ENCODE data around the gene TMEM51.
A peak's percentile ranks its signal among the peaks of the same experiment; 100 is the strongest.

Gene TMEM51

GRCh38 chr1:15153184-15153841 lies at the start of gene TMEM51:
TSS of gene TMEM51 (plus strand) at chr1:15153747. CDS start at chr1:15215088, 61,341 bp downstream.
- peak; percentile 93 for DNase-seq

GRCh38 chr1:15103906-15104305 lies 49.6 kb upstream of the TMEM51 start:
- DNase-seq = no peak

GRCh38 chr1:15104768-15105167 lies 48.8 kb upstream of the TMEM51 start:
- DNase-seq = no peak

GRCh38 chr1:15106608-15107007 lies 46.9 kb upstream of the TMEM51 start:
- peak; percentile 43 for DNase-seq

- no peak for DNase-seq
Measured at GRCh38 chr1:15107058-15107687, 46.4 kb upstream of the TMEM51 start.

- no peak for DNase-seq
Measured at GRCh38 chr1:15107911-15108310, 45.6 kb upstream of the TMEM51 start.

GRCh38 chr1:15110128-15110866 lies 43.2 kb upstream of the TMEM51 start:
- peak; percentile 28 for DNase-seq

- DNase-seq = peak; percentile 28
Measured at GRCh38 chr1:15110867-15111230, 42.7 kb upstream of the TMEM51 start.

GRCh38 chr1:15113146-15113545 lies 40.4 kb upstream of the TMEM51 start:
- DNase-seq = no peak

- no peak for DNase-seq
Measured at GRCh38 chr1:15114884-15115283, 38.7 kb upstream of the TMEM51 start.

- DNase-seq = no peak
Measured at GRCh38 chr1:15115542-15116330, 37.8 kb upstream of the TMEM51 start.

- no peak for DNase-seq
Measured at GRCh38 chr1:15116966-15117365, 36.6 kb upstream of the TMEM51 start.

GRCh38 chr1:15117671-15118325 lies 35.7 kb upstream of the TMEM51 start:
- no peak for DNase-seq

GRCh38 chr1:15118579-15118978 lies 35.0 kb upstream of the TMEM51 start:
- no peak for DNase-seq

GRCh38 chr1:15120251-15120945 lies 33.1 kb upstream of the TMEM51 start:
- no peak for DNase-seq

GRCh38 chr1:15122331-15122730 lies 31.2 kb upstream of the TMEM51 start:
- no peak for DNase-seq

GRCh38 chr1:15123270-15123669 lies 30.3 kb upstream of the TMEM51 start:
- DNase-seq = no peak

GRCh38 chr1:15123925-15124324 lies 29.6 kb upstream of the TMEM51 start:
- no peak for DNase-seq

- no peak for DNase-seq
Measured at GRCh38 chr1:15124362-15125100, 29.0 kb upstream of the TMEM51 start.

GRCh38 chr1:15125101-15125745 lies 28.3 kb upstream of the TMEM51 start:
- DNase-seq = no peak

GRCh38 chr1:15128077-15128476 lies 25.5 kb upstream of the TMEM51 start:
- no peak for DNase-seq

Data from DMS53 (cell line).